Sigmoid colon (tissue), 7 donors: ENCODE measurements around the gene PGLYRP4. TPM values are rescaled to one million over a fixed set of nuclear protein-coding genes. Genes with fewer than 3 reads are reported as not detected.

ENCODE experiments used
- DNase-seq: peaks from one replicate; pipeline ENCODE4 v3.0.0-alpha.2; 2019
- H3K27ac ChIP-seq, 4 donors: fragments of 200-600 bp; sonication (generic); one replicate each; pipeline ENCODE4 v1.5.1; 2016 to 2019; ENCODE audit warnings: mild to moderate bottlenecking in 1 of 4
- H3K27me3 ChIP-seq, 3 donors: fragments of 200-600 bp; sonication (generic); one replicate each; pipeline ENCODE4 v1.5.1; 2019; ENCODE audit warnings: mild to moderate bottlenecking in 1 of 3
- H3K36me3 ChIP-seq, 4 donors: fragments of 200-600 bp; sonication (generic); one replicate each; pipeline ENCODE4 v1.5.1; 2016 to 2019
- H3K4me1 ChIP-seq, 4 donors: fragments of 200-600 bp; sonication (generic); one replicate each; pipeline ENCODE4 v1.5.1; 2017 to 2019
- H3K4me3 ChIP-seq, 4 donors: fragments of 200-600 bp; sonication (generic); one replicate each; pipeline ENCODE4 v1.5.1; 2017 to 2019; ENCODE audit warnings: mild to moderate bottlenecking in 2 of 4, moderate library complexity in 1 of 4
- H3K9me3 ChIP-seq, 4 donors: fragments of 200-600 bp in 3 of 4; sonication (generic) in 3 of 4; one replicate each; pipeline versions ENCODE4 v1.5.1 to v1.6.1; 2013 to 2019
- EP300 ChIP-seq, 4 donors: sonication (generic); formaldehyde crosslinking; IDR thresholded peaks; one replicate each; pipeline ENCODE4 v1.6.1; 2017; ENCODE audit warnings: antibody characterized with exemption in 4 of 4
- POLR2A ChIP-seq, 2 donors: fragments of 450-650 bp; IDR thresholded peaks; one replicate each; pipeline ENCODE4 v1.6.1; 2016; ENCODE audit warnings: antibody characterized with exemption in 2 of 2, mild to moderate bottlenecking in 2 of 2, moderate library complexity in 2 of 2
- POLR2AphosphoS5 ChIP-seq, 4 donors: sonication (generic); formaldehyde crosslinking; IDR thresholded peaks; one replicate each; pipeline ENCODE4 v1.6.1; 2017; ENCODE audit warnings: antibody characterized with exemption in 4 of 4
- WGBS, 2 donors: extraction: QIAGEN DNeasy Blood & Tissue Kit; methylation state at CpG; one replicate each; pipeline ENCODE4 v1.1.7; 2013; 5-methylcytosine and 5-hydroxymethylcytosine counted together
- intact Hi-C: fragments of 100-400 bp; cut with DNase I; formaldehyde crosslinking; loops from one replicate; pipeline ENCODE4 v1.15.1; 2023
- polyA plus RNA-seq, 3 donors: library from polyadenylated mRNA; stranded (reverse); fragments of 200-250 nt; gene quantifications; one replicate each; pipeline ENCODE4 v1.2.3, GENCODE V29; 2013
- total RNA-seq, 4 donors: library from RNA; depleted of rRNA; stranded (reverse); fragments of >200 nt; gene quantifications; one replicate each; pipeline ENCODE4 v1.1.0, GENCODE V29; 2016
- TF ChIP-seq, protein P1 (sequence below), 4 experiments: fragments of 450-650 bp in 3 of 4; fragments of 200-600 bp in 1 of 4; IDR thresholded peaks; one replicate each; pipeline ENCODE4 v1.5.1; 2016 to 2019; ENCODE audit warnings: antibody characterized with exemption in 4 of 4, mild to moderate bottlenecking in 3 of 4, moderate library complexity in 2 of 4
- donor health status: healthy with polysubstance abuse.
- donor health status: Bipolar disorder and iron deficiency.
- donor health status: healthy.

The PGLYRP4 gene
- total and polyA plus RNA-seq, 7 donors: 1.1 TPM; not detected in 6

DNA sequence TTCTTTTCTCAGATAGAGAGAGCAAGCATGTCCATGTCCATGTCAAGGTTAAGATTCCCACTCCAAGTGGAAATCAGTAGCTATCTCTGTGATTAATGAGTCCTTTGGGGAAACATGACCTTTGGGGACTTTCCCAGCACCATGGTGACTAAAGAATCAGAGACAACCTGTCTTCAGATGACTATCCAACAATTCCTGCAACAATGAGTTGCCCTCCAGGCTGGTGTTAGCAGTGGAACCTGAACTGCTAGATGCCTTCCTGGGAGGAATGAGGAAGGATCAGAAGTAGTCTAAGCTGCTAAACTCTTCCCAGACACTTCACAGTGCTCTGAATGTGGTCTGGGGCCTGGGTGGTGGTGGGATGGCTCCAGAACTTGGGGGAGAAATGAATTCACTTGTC lies 15.5 kb upstream of the PGLYRP4 start:
- Histone ChIP-seq H3K9me3 (no peaks in the 10 kb centered on the region), H3K4me1 (no peaks in the 10 kb centered on the region), H3K27ac (no peak overlapping the region), H3K27me3 (no peaks in the 10 kb centered on the region), H3K4me3 (no peak overlapping the region), H3K36me3 (no peaks in the 10 kb centered on the region)
- DNase-seq: no peak
- intact Hi-C loops: no loop called here
- TF ChIP-seq, protein P1, sequence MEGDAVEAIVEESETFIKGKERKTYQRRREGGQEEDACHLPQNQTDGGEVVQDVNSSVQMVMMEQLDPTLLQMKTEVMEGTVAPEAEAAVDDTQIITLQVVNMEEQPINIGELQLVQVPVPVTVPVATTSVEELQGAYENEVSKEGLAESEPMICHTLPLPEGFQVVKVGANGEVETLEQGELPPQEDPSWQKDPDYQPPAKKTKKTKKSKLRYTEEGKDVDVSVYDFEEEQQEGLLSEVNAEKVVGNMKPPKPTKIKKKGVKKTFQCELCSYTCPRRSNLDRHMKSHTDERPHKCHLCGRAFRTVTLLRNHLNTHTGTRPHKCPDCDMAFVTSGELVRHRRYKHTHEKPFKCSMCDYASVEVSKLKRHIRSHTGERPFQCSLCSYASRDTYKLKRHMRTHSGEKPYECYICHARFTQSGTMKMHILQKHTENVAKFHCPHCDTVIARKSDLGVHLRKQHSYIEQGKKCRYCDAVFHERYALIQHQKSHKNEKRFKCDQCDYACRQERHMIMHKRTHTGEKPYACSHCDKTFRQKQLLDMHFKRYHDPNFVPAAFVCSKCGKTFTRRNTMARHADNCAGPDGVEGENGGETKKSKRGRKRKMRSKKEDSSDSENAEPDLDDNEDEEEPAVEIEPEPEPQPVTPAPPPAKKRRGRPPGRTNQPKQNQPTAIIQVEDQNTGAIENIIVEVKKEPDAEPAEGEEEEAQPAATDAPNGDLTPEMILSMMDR (IDR thresholded peaks at IDR 0.05): no peak
- no peak for TF ChIP-seq POLR2A (IDR thresholded peaks at IDR 0.05)
- TF ChIP-seq POLR2AphosphoS5 (IDR thresholded peaks at IDR 0.05): no peak
- TF ChIP-seq EP300 (IDR thresholded peaks at IDR 0.05): no peak

DNA sequence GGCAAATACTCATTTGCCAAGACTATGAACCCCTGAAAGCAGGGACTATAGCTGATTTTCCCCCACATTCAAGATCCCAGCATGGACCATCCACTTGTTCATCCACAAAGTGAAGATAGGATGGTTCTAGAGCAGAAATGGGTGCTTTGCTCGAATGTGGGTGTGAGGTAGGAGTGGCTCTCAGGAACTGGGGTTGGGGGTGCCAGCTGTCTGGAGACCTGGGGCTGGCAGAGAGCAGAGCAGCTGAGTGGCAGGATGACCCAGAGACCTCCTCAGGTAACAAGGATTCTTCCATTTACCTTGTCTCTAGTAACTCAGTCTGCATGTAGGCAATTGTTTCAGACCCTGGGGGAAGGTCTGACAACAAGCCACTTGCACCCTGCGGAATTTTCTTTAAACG lies 15.0 kb upstream of the PGLYRP4 start:
- H3K27ac ChIP-seq: no peak overlapping the region
- intact Hi-C loops: no loop called here
- H3K36me3 ChIP-seq: no peaks in the 10 kb centered on the region
- DNase-seq: no peak
- H3K4me3 ChIP-seq: no peak overlapping the region
- TF ChIP-seq EP300 (IDR thresholded peaks at IDR 0.05) (no peak), POLR2AphosphoS5 (IDR thresholded peaks at IDR 0.05) (no peak), POLR2A (IDR thresholded peaks at IDR 0.05) (no peak)
- TF ChIP-seq, protein P1 (IDR thresholded peaks at IDR 0.05): no peak
- 81 to 84% methylated on average over 3 of the region's 3 CpGs for WGBS, 2 donors
- no peaks in the 10 kb centered on the region for H3K27me3 ChIP-seq
- no peaks in the 10 kb centered on the region for H3K9me3 ChIP-seq
- no peaks in the 10 kb centered on the region for H3K4me1 ChIP-seq

DNA sequence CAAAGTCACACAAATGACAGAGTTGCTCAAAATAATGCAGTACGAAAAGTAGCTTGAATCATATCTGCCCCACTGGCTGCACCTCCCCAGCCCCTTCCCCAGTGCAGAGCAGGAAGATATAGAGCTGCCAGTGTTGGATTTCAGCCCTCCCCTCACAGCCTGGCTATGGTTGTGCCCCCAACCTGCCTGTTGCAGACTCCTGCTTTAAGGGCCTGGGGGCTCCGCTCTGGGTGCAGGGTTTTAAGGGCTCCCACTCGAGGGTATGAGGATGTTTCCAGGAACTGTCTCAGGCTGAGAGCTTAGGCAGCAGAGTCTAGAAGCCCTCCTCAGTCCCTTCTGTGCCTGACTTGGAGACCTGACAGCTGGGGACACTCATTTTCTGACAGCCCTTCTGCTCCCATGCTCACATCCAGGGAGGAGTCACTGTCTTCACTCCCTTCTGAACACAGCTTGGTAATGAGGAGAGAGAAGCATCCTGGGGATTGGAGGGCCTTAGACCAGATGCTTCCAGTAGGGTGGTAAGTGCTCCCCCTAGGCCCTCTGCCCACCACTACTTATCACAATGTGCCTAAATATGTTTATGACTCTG lies 13.6 kb upstream of the PGLYRP4 start:
- no peak for DNase-seq
- intact Hi-C loops: no loop called here
- H3K36me3 ChIP-seq: no peaks in the 10 kb centered on the region
- H3K27ac ChIP-seq: no peak overlapping the region
- H3K9me3 ChIP-seq: no peaks in the 10 kb centered on the region
- TF ChIP-seq, protein P1 (IDR thresholded peaks at IDR 0.05): no peak
- TF ChIP-seq POLR2AphosphoS5 (IDR thresholded peaks at IDR 0.05) (no peak), EP300 (IDR thresholded peaks at IDR 0.05) (no peak), POLR2A (IDR thresholded peaks at IDR 0.05) (no peak)
- 82 to 90% methylated on average over 3 of the region's 3 CpGs for WGBS, 2 donors
- H3K27me3 ChIP-seq: no peaks in the 10 kb centered on the region
- H3K4me1 ChIP-seq: no peaks in the 10 kb centered on the region
- H3K4me3 ChIP-seq: no peak overlapping the region

DNA sequence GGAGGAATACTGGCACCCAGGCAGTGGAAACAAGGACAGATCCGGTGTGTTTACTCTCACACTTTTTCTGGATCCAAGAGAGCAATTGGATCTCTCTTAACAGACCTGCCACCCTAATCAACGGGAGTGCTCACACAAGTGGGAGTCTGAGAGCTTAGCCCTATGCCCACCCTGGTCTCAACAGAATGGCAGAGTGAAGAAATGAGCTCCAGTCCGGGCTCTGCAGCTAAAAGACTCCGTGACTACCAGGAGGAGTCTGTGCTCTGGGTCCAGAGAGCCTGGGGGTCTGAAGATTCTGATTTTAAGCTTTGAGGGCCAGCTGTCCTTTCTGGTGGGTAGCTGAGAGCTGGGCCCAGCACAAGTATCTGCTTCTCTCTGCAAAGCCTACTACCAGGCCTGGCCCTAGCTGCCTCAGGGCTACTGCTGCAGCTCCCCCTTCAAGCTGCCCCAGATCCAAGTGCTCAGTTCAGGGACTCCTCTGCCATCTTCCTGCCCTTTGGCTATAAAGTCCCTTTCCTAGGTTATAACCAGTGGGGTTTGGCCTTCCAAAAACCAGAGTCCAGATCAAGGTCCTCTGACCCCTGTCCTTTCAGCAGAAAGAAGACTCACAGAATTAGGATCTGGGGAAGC lies 13.0 kb upstream of the PGLYRP4 start:
- DNase-seq: no peak
- H3K4me1 ChIP-seq: no peaks in the 10 kb centered on the region
- no peak overlapping the region for H3K4me3 ChIP-seq
- no peaks in the 10 kb centered on the region for H3K9me3 ChIP-seq
- 87 to 88% methylated on average over 4 of the region's 4 CpGs for WGBS, 2 donors
- intact Hi-C loops: no loop called here
- H3K36me3 ChIP-seq: no peaks in the 10 kb centered on the region
- no peak overlapping the region for H3K27ac ChIP-seq
- TF ChIP-seq, protein P1 (IDR thresholded peaks at IDR 0.05): no peak
- TF ChIP-seq EP300 (IDR thresholded peaks at IDR 0.05) (no peak), POLR2AphosphoS5 (IDR thresholded peaks at IDR 0.05) (no peak), POLR2A (IDR thresholded peaks at IDR 0.05) (no peak)
- no peaks in the 10 kb centered on the region for H3K27me3 ChIP-seq
